Measurements from ENCODE around the gene LYPD6B.

DNA sequence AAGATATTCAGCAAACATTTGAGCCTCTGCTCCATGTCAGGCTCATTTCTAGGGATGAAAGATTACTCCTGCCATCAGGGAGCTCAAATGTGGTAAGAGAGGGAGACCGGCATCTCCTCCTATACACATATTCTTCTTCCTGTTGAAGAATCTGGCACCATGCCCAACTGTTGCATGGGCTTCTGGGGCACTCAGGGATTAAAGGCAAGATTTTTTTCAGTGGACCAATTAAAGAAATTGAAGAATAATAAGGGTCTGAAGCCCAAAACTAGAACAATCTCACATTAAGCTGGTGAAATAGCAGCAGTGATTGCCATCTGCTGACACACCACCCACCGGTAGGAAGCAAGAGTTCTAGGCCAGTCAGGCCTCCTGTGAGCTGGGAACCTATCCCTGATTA is 146.5 kb downstream of the LYPD6B start:
- TF ChIP-seq, protein P1, sequence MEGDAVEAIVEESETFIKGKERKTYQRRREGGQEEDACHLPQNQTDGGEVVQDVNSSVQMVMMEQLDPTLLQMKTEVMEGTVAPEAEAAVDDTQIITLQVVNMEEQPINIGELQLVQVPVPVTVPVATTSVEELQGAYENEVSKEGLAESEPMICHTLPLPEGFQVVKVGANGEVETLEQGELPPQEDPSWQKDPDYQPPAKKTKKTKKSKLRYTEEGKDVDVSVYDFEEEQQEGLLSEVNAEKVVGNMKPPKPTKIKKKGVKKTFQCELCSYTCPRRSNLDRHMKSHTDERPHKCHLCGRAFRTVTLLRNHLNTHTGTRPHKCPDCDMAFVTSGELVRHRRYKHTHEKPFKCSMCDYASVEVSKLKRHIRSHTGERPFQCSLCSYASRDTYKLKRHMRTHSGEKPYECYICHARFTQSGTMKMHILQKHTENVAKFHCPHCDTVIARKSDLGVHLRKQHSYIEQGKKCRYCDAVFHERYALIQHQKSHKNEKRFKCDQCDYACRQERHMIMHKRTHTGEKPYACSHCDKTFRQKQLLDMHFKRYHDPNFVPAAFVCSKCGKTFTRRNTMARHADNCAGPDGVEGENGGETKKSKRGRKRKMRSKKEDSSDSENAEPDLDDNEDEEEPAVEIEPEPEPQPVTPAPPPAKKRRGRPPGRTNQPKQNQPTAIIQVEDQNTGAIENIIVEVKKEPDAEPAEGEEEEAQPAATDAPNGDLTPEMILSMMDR (IDR thresholded peaks at IDR 0.05), result no peak
- TF ChIP-seq POLR2A (IDR thresholded peaks at IDR 0.05), result no peak

Measured in body of pancreas (tissue), 4 donors.